GM10266 (cell line): ENCODE results near the gene RPH3AL.
"Not testable (repeated sequence)": the region's sequence is repeated elsewhere in the genome, so short reads cannot be mapped to it uniquely, and the experiment has no call there.

ENCODE experiments used
- DNase-seq: peaks from one replicate; pipeline ENCODE4 v3.0.0; 2012; ENCODE audit errors: extremely low spot score
- TF ChIP-seq, protein P1 (sequence below): IDR thresholded peaks from 2 replicates; pipeline ENCODE4 v1.5.1; 2012; ENCODE audit warnings: mild to moderate bottlenecking, low read depth; ENCODE audit not compliant: control insufficient read depth, insufficient read depth; ENCODE audit errors: missing control alignments

RPH3AL gene

DNA sequence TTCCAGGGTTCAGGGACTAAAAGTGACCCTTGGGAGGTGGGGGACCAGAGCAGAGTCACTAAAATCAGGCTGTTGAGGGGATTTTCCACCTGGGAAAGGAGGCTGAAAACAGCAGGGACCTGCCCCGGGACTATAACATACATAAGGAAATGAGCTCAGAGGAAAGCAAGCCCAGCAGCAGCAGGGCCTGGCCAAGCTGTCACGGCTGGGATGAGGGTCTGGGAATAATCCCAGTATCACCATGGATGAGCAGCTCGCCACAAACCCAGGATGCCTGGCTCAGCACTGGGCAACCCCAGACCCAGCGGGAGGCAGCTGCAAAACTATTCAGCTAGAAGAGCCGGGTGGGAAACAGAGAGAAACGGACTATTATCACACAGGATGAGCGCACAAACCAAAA is 72.4 kb downstream of the RPH3AL start:
- DNase-seq = no peak
- TF ChIP-seq, protein P1, sequence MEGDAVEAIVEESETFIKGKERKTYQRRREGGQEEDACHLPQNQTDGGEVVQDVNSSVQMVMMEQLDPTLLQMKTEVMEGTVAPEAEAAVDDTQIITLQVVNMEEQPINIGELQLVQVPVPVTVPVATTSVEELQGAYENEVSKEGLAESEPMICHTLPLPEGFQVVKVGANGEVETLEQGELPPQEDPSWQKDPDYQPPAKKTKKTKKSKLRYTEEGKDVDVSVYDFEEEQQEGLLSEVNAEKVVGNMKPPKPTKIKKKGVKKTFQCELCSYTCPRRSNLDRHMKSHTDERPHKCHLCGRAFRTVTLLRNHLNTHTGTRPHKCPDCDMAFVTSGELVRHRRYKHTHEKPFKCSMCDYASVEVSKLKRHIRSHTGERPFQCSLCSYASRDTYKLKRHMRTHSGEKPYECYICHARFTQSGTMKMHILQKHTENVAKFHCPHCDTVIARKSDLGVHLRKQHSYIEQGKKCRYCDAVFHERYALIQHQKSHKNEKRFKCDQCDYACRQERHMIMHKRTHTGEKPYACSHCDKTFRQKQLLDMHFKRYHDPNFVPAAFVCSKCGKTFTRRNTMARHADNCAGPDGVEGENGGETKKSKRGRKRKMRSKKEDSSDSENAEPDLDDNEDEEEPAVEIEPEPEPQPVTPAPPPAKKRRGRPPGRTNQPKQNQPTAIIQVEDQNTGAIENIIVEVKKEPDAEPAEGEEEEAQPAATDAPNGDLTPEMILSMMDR = no peak

- no peak for DNase-seq
- TF ChIP-seq, protein P1 = no peak
Observed at GRCh38 chr17:279776-280175, 72.8 kb downstream of the RPH3AL start.

GRCh38 chr17:279331-279730 is 73.3 kb downstream of the RPH3AL start:
- TF ChIP-seq, protein P1 = no peak
- no peak for DNase-seq

DNA sequence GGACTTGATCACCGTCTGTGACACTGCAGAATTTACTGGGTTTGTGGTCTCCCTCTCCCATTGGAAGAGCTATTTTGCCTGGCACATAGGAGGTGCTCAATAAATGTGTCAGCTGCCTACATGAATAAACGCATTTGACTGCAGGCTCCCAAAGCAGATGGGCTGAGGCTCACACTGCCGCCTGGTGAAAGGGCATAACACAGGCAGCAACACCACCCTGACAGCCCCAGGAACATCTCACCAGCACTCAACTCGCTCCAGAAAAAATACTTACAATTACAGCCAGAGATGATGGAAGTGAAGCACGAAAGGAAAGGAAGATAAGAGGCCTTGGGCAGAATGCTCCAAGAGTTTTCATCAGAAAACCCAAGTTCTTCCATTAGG is 73.9 kb downstream of the RPH3AL start:
- TF ChIP-seq, protein P1 = no peak
- DNase-seq = no peak

GRCh38 chr17:278055-278675 is 74.4 kb downstream of the RPH3AL start:
- TF ChIP-seq, protein P1 = no peak
- no peak for DNase-seq

- TF ChIP-seq, protein P1 = no peak
- DNase-seq = no peak
Observed at GRCh38 chr17:274902-275301, 77.7 kb downstream of the RPH3AL start.

DNA sequence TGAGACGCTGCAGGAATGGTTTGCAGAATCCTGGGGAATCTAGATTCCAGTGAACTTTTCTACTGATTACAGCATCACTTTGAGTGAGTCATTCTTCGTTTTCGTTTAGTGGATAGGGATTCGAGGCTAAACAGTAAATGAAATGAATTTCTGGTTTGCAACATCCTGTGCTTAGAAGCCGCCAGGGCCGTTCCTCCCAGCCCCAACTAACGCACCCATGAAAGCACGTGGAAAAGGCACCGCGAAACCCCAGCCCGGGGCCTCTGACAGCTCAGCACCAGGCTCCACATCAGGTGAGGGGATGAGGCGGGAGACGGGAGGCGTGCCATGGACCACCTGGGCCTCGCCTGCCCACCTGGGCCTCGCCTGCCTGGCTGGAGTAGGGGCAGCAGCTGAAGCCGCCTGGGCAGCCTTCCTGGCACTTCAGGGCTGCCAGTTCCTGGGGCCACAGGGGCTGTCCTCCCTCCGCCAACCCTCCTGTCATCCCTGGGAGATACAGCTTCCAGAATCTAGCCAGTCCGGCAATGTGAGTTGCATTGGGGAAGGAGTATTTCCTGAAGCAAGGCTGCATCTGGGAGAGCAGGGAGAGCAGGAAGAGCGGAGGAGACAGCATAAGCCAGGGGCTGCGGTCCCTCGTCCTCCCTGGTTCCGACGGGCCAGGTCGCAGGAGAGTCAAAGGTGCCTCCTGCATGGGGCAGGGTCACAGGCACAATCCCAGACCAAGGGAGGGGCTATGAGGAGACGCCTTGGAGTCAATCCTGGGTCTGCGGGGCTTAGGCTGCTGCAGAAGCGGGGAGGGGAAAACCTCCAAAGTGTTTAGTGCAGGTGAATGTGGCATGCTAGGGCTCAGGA is 78.4 kb downstream of the RPH3AL start:
- no peak for DNase-seq
- TF ChIP-seq, protein P1 = no peak

DNA sequence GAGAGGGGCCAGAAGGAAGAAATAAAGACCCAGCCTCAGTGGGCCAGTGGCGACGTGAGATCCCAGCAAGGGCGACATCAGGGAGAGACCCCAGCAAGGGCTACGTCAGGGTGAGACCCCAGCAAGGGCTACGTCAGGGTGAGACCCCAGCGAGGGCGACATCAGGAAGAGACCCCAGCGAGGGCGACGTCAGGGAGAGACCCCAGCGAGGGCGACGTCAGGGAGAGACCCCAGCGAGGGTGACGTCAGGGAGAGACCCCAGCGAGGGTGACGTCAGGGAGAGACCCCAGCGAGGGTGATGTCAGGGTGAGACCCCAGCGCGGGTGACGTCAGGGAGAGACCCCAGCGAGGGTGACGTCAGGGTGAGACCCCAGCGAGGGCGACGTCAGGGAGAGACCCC is 79.8 kb downstream of the RPH3AL start:
- not testable (repeated sequence) for DNase-seq

GRCh38 chr17:271928-272623 is 80.5 kb downstream of the RPH3AL start:
- not testable (repeated sequence) for DNase-seq
